NCI-H2107 treated with DMSO at 0.1 percent for 48 hours (cell line): ENCODE data around the gene DENND6A.

ENCODE experiments used
- DNase-seq: peaks from one replicate; lab custom pipeline; 2025; ENCODE audit not compliant: unreplicated experiment; lab: John Stamatoyannopoulos, UW

Gene DENND6A

DNA sequence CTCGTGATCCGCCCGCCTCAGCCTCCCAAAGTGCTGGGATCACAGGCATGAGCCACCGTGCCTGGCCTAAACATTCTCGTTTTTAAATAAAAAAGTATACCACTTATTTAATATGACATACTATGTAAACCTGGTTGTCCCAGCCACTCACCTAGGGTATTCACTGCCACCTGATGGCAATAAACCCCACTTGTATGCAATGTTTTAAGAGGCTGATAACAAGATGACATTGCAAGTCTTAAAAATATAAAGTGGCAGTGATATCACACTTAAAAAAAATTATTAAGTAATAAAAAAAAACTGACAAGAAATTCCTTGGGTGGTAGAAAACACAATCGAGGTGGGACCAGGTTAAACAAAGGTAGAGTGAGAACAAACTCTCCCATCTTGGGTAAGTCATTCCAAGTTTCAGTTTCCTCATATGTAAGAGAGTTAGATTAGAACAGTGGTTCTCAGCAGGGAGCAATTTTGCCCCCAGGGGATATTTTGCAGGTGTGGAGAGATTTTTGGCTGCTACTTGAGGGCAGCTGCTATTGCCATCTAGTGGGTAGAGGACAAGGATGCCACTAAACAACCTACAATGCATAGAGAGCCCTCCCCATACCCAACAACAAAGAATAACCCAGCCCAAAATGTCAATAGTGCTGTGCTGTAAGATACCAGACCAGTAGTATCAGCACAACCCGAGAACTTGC, 110.3 kb downstream of the DENND6A start:
- no peak for DNase-seq

DNA sequence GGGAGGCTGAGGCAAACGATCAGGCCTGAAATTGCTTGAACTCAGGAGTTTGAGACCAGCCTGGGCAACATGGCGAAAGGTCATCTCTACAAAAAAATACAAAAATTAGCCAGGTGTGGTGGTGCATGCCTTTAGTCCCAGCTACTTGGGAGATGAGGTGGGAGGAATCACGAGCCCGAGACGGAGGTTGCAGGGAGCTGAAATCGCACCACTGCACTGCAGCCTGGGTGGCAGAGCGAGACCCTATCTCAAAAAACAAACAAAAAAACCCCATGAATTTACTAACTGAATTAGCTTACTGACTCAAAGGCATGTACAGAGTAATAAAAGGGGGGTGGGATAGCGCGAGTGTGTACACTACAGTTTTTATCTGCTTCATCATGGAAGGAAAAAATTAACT, 115.1 kb downstream of the DENND6A start:
- no peak for DNase-seq

- DNase-seq: no peak
Measured at GRCh38 chr3:57575966-57576626, 116.8 kb downstream of the DENND6A start.
